Measurements from ENCODE around the gene MAN2B1.
A peak's percentile ranks its signal among the peaks of the same experiment; 100 is the strongest.

Gene MAN2B1

DNA sequence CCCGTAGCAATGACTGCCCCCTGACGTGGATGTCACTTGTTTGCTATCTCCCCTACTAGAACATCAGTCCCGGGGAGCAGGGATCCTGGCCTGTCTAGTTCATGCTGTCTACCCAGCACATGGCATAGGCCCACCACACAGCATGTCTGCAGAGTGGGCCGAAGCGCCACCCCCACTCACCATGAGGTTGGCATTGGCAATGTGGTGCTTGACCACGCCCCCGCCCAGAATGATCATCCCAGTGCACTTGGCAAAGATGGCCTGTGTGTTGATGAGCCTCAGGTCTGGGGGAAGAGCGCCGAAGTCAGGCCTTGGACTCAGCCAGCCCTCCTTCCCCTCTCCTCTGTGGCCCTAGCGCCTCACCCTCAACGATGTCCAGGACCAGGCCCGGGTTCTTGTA is 10.4 kb upstream of the MAN2B1 start:
- CTCF ChIA-PET: interaction anchor here (0.8 kb wide), 2 partner anchors 288 to 515 kb away, joined by 3 read pairs; no protein-coding TSS in a partner anchor
- POLR2A ChIA-PET: interaction anchor here (2.0 kb wide), 1 partner anchor 8 kb away, joined by 7 read pairs; a partner anchor contains a TSS

DNA sequence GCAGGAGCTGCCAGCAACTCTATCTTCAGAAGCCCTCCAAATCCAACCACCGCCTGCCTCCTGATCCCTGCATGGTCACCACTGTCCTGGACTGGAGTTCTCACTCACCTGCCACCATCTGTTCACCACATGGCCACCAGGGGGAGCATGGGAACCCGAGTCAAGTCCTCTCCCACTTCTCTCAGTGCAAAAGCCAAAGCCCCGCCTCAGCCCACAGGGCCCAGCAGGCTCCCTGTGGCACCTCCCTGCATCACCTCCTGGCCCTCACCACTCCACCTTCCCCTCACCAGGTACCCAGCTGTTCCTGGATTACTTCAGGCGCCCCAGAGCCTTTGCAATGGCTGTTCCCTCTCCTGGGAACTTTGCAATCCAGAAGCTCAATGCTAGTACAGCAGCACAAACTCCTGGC is 9.8 kb upstream of the MAN2B1 start:
- POLR2A ChIA-PET: no interaction called here
- TF ChIP-seq CTBP1 (IDR thresholded peaks at IDR 0.05; ENCODE audit: borderline replicate concordance): no peak
- no peak for TF ChIP-seq NFRKB (IDR thresholded peaks at IDR 0.05)
- no peak for TF ChIP-seq FOXM1 (IDR thresholded peaks at IDR 0.05; ENCODE audit: borderline replicate concordance)
- TF ChIP-seq ELF4 (IDR thresholded peaks at IDR 0.05): no peak
- no peak for TF ChIP-seq FOXK2 (IDR thresholded peaks at IDR 0.05)
- no peak for TF ChIP-seq BHLHE40 (IDR thresholded peaks at IDR 0.05; ENCODE audit: borderline replicate concordance)
- no peak for TF ChIP-seq TARDBP (IDR thresholded peaks at IDR 0.05)
- TF ChIP-seq SP1 (IDR thresholded peaks at IDR 0.05): no peak
- no peak for TF ChIP-seq L3MBTL2 (conservative IDR thresholded peaks at IDR 0.05)
- TF ChIP-seq ARNT (IDR thresholded peaks at IDR 0.05): no peak
- TF ChIP-seq SUZ12 (IDR thresholded peaks at IDR 0.05): no peak
- TF ChIP-seq HDGF (IDR thresholded peaks at IDR 0.05; ENCODE audit: borderline replicate concordance): no peak
- TF ChIP-seq LEF1 (IDR thresholded peaks at IDR 0.05; ENCODE audit: borderline replicate concordance): no peak
- TF ChIP-seq, protein P1, sequence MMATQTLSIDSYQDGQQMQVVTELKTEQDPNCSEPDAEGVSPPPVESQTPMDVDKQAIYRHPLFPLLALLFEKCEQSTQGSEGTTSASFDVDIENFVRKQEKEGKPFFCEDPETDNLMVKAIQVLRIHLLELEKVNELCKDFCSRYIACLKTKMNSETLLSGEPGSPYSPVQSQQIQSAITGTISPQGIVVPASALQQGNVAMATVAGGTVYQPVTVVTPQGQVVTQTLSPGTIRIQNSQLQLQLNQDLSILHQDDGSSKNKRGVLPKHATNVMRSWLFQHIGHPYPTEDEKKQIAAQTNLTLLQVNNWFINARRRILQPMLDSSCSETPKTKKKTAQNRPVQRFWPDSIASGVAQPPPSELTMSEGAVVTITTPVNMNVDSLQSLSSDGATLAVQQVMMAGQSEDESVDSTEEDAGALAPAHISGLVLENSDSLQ (IDR thresholded peaks at IDR 0.05): no peak
- TF ChIP-seq ZNF384 (IDR thresholded peaks at IDR 0.05): no peak
- peak; percentile 79 for DNase-seq (ENCODE audit: extremely low spot score)
- CTCF ChIA-PET: interaction anchor here (0.8 kb wide), 2 partner anchors 289 to 514 kb away, joined by 3 read pairs; no protein-coding TSS in a partner anchor

More for the DNA sequence above, 10.4 kb upstream of the MAN2B1 start:
- no peak for DNase-seq (ENCODE audit: extremely low spot score)
- no peak for TF ChIP-seq SP1 (IDR thresholded peaks at IDR 0.05)
- TF ChIP-seq FOXM1 (IDR thresholded peaks at IDR 0.05; ENCODE audit: borderline replicate concordance): no peak
- TF ChIP-seq FOXA1 (IDR thresholded peaks at IDR 0.05): no peak
- TF ChIP-seq HDGF (IDR thresholded peaks at IDR 0.05; ENCODE audit: borderline replicate concordance): no peak

DNA sequence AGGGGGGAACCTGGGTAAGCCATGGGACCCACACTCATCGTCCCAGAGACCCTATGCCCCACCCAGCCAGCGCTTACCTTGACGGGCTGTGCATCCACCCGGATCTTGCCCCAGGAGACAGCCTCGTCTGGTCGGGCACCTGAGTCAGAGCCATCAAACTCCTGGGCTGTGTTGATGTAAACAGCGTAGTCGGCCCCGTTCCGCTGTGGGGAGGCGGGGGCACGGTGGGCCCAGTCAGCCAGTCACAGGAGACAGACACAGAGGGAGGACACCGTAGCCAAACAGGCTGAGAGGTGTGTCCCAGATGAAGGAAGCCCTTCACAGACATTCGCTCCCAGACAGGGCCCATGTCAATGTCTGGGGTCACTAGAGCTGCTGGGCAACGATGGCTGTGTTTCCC is 9.4 kb upstream of the MAN2B1 start:
- CTCF ChIA-PET: interaction anchor here (0.8 kb wide), 1 partner anchor 514 kb away, joined by 3 read pairs; no protein-coding TSS in a partner anchor
- no peak for DNase-seq (ENCODE audit: extremely low spot score)
- no peak for TF ChIP-seq SP1 (IDR thresholded peaks at IDR 0.05)
- no peak for TF ChIP-seq ARNT (IDR thresholded peaks at IDR 0.05)
- TF ChIP-seq LEF1 (IDR thresholded peaks at IDR 0.05; ENCODE audit: borderline replicate concordance): no peak
- TF ChIP-seq, protein P1 (IDR thresholded peaks at IDR 0.05): no peak
- TF ChIP-seq FOXM1 (IDR thresholded peaks at IDR 0.05; ENCODE audit: borderline replicate concordance): no peak
- no peak for TF ChIP-seq SUZ12 (IDR thresholded peaks at IDR 0.05)
- TF ChIP-seq ZNF384 (IDR thresholded peaks at IDR 0.05): no peak
- TF ChIP-seq FOXA1 (IDR thresholded peaks at IDR 0.05): no peak
- no peak for TF ChIP-seq L3MBTL2 (conservative IDR thresholded peaks at IDR 0.05)
- no peak for TF ChIP-seq FOXK2 (IDR thresholded peaks at IDR 0.05)
- no peak for TF ChIP-seq TARDBP (IDR thresholded peaks at IDR 0.05)
- POLR2A ChIA-PET: no interaction called here

DNA sequence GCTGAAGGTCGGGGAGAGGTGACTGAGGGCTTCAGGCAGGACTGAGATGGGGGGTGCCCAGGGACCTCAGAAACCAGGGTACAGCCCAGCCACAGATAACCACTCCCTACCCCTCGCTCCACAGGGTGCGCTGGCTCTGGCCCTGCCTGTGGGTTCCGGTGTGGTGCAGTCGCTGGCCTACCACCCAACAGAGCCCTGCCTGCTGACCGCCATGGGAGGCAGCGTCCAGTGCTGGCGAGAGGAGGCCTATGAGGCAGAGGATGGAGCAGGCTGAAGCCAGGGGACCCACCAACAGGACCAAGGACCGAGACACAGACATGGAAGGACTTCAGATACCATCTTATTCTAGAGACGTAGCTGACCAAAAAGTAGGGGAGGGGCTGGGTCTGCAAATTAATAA is 8.9 kb upstream of the MAN2B1 start:
- ChIA-PET POLR2A (no interaction called here), CTCF (no interaction called here)
- DNase-seq (ENCODE audit: extremely low spot score): no peak
- TF ChIP-seq LEF1 (IDR thresholded peaks at IDR 0.05; ENCODE audit: borderline replicate concordance) (no peak), BHLHE40 (IDR thresholded peaks at IDR 0.05; ENCODE audit: borderline replicate concordance) (no peak), ZNF384 (IDR thresholded peaks at IDR 0.05) (no peak), FOXA1 (IDR thresholded peaks at IDR 0.05) (no peak), TARDBP (IDR thresholded peaks at IDR 0.05) (no peak)

DNA sequence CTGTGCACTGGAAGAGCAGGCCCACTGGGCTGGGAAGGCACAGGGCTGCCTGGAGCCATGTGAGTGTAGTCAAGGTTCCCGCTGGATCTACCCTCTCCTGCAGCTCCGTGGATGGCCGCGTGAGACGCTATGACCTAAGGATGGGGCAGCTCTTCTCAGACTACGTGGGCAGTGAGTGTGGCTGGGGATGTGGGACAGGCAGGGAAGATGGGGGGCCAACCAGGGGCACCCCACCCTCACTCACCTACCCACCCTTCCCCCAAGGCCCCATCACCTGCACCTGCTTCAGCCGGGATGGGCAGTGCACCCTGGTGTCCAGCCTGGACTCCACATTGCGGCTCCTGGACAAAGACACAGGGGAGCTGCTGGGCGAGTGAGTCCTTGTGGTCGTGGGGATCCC is 6.2 kb upstream of the MAN2B1 start:
- CTCF ChIA-PET: interaction anchor here (0.8 kb wide), 1 partner anchor 9 kb away, joined by 7 read pairs; the partner anchor contains the start of gene DHPS

More for the DNA sequence above, 6.2 kb upstream of the MAN2B1 start:
- no peak for DNase-seq (ENCODE audit: extremely low spot score)
- POLR2A ChIA-PET: interaction anchor here (1.5 to 1.8 kb wide), 2 partner anchors 9 to 112 kb away, joined by 3 to 6 read pairs; partner anchors contain the start of gene DHPS
- no peak for TF ChIP-seq SUZ12 (IDR thresholded peaks at IDR 0.05)
- no peak for TF ChIP-seq NFRKB (IDR thresholded peaks at IDR 0.05)
- TF ChIP-seq FOXM1 (IDR thresholded peaks at IDR 0.05; ENCODE audit: borderline replicate concordance): no peak
- TF ChIP-seq L3MBTL2 (conservative IDR thresholded peaks at IDR 0.05): no peak
- no peak for TF ChIP-seq ZNF384 (IDR thresholded peaks at IDR 0.05)
- TF ChIP-seq ARNT (IDR thresholded peaks at IDR 0.05): no peak
- TF ChIP-seq FOXK2 (IDR thresholded peaks at IDR 0.05): no peak
- TF ChIP-seq SP1 (IDR thresholded peaks at IDR 0.05): no peak
- TF ChIP-seq ELF4 (IDR thresholded peaks at IDR 0.05): no peak
- no peak for TF ChIP-seq BHLHE40 (IDR thresholded peaks at IDR 0.05; ENCODE audit: borderline replicate concordance)
- TF ChIP-seq CTBP1 (IDR thresholded peaks at IDR 0.05; ENCODE audit: borderline replicate concordance): no peak
- TF ChIP-seq, protein P1 (IDR thresholded peaks at IDR 0.05): no peak
- no peak for TF ChIP-seq LEF1 (IDR thresholded peaks at IDR 0.05; ENCODE audit: borderline replicate concordance)
- no peak for TF ChIP-seq FOXA1 (IDR thresholded peaks at IDR 0.05)
- no peak for TF ChIP-seq TARDBP (IDR thresholded peaks at IDR 0.05)

Measured in HEK293T (cell line).